Brain microvascular endothelial cell (primary cell): ENCODE results near the gene VAMP8.

ENCODE experiments used
- DNase-seq: peaks from one replicate; pipeline ENCODE4 v3.0.0-alpha.2; 2020
- H3K27ac ChIP-seq: fragments of 250-450 bp; sonication (Bioruptor Pico); 2 replicates; pipeline ENCODE4 v1.5.1; 2020; ENCODE audit warnings: mild to moderate bottlenecking, moderate library complexity
- H3K27me3 ChIP-seq: fragments of 250-450 bp; sonication (Bioruptor Pico); replicated peaks from 2 replicates; pipeline ENCODE4 v1.5.1; 2020; ENCODE audit warnings: mild to moderate bottlenecking
- H3K36me3 ChIP-seq: fragments of 250-450 bp; sonication (Bioruptor Pico); replicated peaks from 2 replicates; pipeline ENCODE4 v1.5.1; 2020; ENCODE audit warnings: mild to moderate bottlenecking
- H3K4me3 ChIP-seq: 2 replicates; pipeline ENCODE4 v1.5.1; 2011; ENCODE audit warnings: low read depth, mild to moderate bottlenecking, control low read depth, low read length, moderate library complexity
- in situ Hi-C: cut with HindIII; loops from 2 replicates; pipeline ENCODE4 v1.10.0; 2017; ENCODE audit warnings: low sequenced_read_pairs, low pct_ligation_motif_present
- TF ChIP-seq, protein P1 (sequence below): IDR thresholded peaks from 2 replicates; pipeline ENCODE4 v1.5.1; 2011; ENCODE audit warnings: low read depth, mild to moderate bottlenecking, moderate library complexity, low read length, control low read depth, inconsistent platforms; ENCODE audit errors: missing control alignments

The VAMP8 gene

DNA sequence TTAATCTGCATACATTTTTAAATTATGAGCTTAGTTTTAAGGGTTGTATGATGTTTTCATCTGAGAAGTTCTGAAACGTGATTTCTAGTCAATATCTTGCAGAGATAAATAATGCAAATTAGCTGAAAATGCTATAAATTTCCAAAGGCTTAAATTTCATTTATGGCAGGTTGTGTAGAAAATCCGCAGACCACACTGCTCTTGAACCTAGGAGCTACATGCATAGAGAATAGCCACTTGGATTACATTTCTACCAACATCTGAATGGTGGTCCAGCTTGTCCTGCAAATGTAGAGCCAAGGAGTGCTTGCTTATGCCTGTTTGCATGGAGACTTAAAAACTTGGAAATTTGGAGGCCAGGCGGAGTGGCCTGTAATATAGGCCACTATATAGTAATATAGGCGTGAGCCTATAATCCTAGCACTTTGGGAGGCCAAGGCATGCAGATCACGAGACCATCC is 31.6 kb upstream of the VAMP8 start:
- in situ Hi-C loops, result no loop called here
- no peak overlapping the region for H3K4me3 ChIP-seq
- H3K27ac ChIP-seq, result no peak overlapping the region
- H3K27me3 ChIP-seq, result no peaks in the 10 kb centered on the region
- no peak for DNase-seq
- TF ChIP-seq, protein P1, sequence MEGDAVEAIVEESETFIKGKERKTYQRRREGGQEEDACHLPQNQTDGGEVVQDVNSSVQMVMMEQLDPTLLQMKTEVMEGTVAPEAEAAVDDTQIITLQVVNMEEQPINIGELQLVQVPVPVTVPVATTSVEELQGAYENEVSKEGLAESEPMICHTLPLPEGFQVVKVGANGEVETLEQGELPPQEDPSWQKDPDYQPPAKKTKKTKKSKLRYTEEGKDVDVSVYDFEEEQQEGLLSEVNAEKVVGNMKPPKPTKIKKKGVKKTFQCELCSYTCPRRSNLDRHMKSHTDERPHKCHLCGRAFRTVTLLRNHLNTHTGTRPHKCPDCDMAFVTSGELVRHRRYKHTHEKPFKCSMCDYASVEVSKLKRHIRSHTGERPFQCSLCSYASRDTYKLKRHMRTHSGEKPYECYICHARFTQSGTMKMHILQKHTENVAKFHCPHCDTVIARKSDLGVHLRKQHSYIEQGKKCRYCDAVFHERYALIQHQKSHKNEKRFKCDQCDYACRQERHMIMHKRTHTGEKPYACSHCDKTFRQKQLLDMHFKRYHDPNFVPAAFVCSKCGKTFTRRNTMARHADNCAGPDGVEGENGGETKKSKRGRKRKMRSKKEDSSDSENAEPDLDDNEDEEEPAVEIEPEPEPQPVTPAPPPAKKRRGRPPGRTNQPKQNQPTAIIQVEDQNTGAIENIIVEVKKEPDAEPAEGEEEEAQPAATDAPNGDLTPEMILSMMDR, result no peak
- H3K36me3 ChIP-seq, result peaks cover 72% of the 10 kb centered on the region

GRCh38 chr2:85547089-85547858 is 30.1 kb upstream of the VAMP8 start:
- Histone ChIP-seq H3K4me3 (no peak overlapping the region), H3K36me3 (peaks cover 73% of the 10 kb centered on the region), H3K27me3 (no peaks in the 10 kb centered on the region), H3K27ac (no peak overlapping the region)
- in situ Hi-C loops, result no loop called here
- DNase-seq, result no peak
- TF ChIP-seq, protein P1, result no peak

DNA sequence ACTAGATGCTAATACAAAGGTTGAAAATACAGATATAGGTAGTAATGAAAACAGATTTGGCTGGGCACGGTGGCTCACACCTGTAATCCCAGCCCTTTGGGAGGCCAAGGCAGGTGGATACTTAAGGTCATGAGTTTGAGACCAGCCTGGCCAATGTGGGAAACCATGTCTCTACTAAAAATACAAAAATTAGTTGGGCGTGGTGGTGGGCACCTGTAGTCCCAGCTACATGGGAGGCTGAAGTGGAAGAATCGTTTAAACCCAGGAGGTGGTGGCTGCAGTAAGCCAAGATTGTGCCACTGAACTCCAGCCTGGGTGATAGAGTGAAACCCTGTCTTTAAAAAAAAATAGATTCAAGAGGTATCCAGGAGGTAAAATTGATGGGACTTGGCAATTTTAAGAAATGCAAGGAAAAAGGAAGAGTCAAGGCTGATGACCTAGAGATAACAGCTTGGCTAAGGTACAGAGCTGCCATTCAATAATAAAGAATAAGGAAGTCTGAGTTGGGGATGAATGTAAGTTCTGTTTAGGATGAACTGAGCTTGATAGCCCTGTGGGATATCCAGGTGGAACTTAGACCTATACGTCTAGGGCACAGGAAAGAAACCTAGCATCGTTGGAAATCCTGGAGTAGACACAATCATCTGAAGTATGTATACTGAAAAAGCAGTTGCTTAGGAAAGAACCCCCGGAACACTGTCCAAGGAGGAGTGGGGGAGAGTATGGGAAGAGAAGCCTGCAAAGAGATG is 29.4 kb upstream of the VAMP8 start:
- in situ Hi-C loops, result no loop called here
- TF ChIP-seq, protein P1, result no peak
- H3K4me3 ChIP-seq, result no peak overlapping the region
- H3K27me3 ChIP-seq, result no peaks in the 10 kb centered on the region
- no peak for DNase-seq
- H3K27ac ChIP-seq, result no peak overlapping the region
- H3K36me3 ChIP-seq, result peaks cover 73% of the 10 kb centered on the region

DNA sequence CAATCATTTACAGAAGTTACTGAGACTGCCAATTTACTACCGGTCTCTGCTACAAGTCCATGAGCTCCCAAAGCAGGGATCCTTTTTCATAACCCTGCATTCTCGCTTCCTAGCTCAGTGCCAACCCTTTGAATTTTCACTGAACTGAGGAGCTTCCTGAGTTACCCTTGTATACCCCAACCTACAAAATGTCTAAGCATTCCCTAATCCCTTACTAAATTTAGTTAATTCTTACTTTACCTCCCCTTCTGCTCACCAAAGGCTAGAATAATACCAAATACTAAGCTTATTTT is 28.8 kb upstream of the VAMP8 start:
- H3K27ac ChIP-seq, result no peak overlapping the region
- in situ Hi-C loops, result no loop called here
- no peaks in the 10 kb centered on the region for H3K27me3 ChIP-seq
- TF ChIP-seq, protein P1, result no peak
- no peak overlapping the region for H3K4me3 ChIP-seq
- DNase-seq, result no peak
- peaks cover 71% of the 10 kb centered on the region for H3K36me3 ChIP-seq

- H3K27me3 ChIP-seq, result no peaks in the 10 kb centered on the region
- TF ChIP-seq, protein P1, result no peak
- H3K27ac ChIP-seq, result peak overlapping the region; percentile 43
- H3K4me3 ChIP-seq, result no peak overlapping the region
- in situ Hi-C loops, result no loop called here
- no peak for DNase-seq
- H3K36me3 ChIP-seq, result peaks cover 72% of the 10 kb centered on the region
Measured at GRCh38 chr2:85549095-85549494, 28.3 kb upstream of the VAMP8 start.
